Liver (tissue), 9 donors: ENCODE results near the gene MAGI1. TPM values are rescaled to one million over a fixed set of nuclear protein-coding genes. Genes with fewer than 3 reads are reported as not detected.

Source experiments
- DNase-seq: peaks from one replicate; pipeline ENCODE4 v3.0.0-alpha.2; 2017; ENCODE audit warnings: low spot score
- H3K27ac ChIP-seq, 2 donors: one replicate each; pipeline ENCODE4 v1.7.0; 2013; ENCODE audit warnings: inconsistent platforms in 2 of 2, low read length in 2 of 2, control low read depth in 1 of 2, low read depth in 1 of 2, mild to moderate bottlenecking in 1 of 2
- H3K27me3 ChIP-seq, 4 donors: one replicate each; pipeline versions ENCODE4 v1.6.1 to v1.7.0; 2013; ENCODE audit warnings: low read length in 3 of 4, inconsistent platforms in 1 of 4, mild to moderate bottlenecking in 1 of 4, moderate library complexity in 1 of 4; ENCODE audit not compliant: control insufficient read depth in 4 of 4, insufficient read depth in 4 of 4
- H3K36me3 ChIP-seq, 4 donors: one replicate each; pipeline versions ENCODE4 v1.6.1 to v1.7.0; 2013; ENCODE audit warnings: low read length in 3 of 4, mild to moderate bottlenecking in 3 of 4, low read depth in 1 of 4, moderate library complexity in 1 of 4; ENCODE audit not compliant: control insufficient read depth in 4 of 4, insufficient read depth in 3 of 4
- H3K4me1 ChIP-seq, 4 donors: one replicate each; pipeline versions ENCODE4 v1.6.1 to v1.7.0; 2013; ENCODE audit warnings: low read length in 3 of 4, mild to moderate bottlenecking in 3 of 4, moderate library complexity in 1 of 4; ENCODE audit not compliant: control insufficient read depth in 4 of 4, insufficient read depth in 4 of 4
- H3K4me3 ChIP-seq, 3 donors: one replicate each; pipeline versions ENCODE4 v1.6.1 to v1.7.0; 2013; ENCODE audit warnings: low read length in 3 of 3, control low read depth in 1 of 3, low read depth in 1 of 3, mild to moderate bottlenecking in 1 of 3
- H3K9ac ChIP-seq, 2 donors: one replicate each; pipeline ENCODE4 v1.7.0; 2013; ENCODE audit warnings: low read length in 2 of 2, mild to moderate bottlenecking in 2 of 2, moderate library complexity in 2 of 2, control low read depth in 1 of 2, low read depth in 1 of 2
- H3K9me3 ChIP-seq, 4 donors: one replicate each; pipeline versions ENCODE4 v1.6.1 to v1.7.0; 2013; ENCODE audit warnings: low read length in 3 of 4; ENCODE audit not compliant: control insufficient read depth in 4 of 4
- EGR1 ChIP-seq, 2 donors: IDR thresholded peaks; 2 replicates each; pipeline ENCODE4 v1.6.1; 2016 to 2018; ENCODE audit warnings: antibody characterized with exemption in 2 of 2, low read depth in 2 of 2
- FOXA1 ChIP-seq: IDR thresholded peaks from 2 replicates; pipeline ENCODE4 v1.6.1; 2016; ENCODE audit warnings: antibody characterized with exemption
- FOXA2 ChIP-seq: IDR thresholded peaks from 2 replicates; pipeline ENCODE4 v1.6.1; 2016; ENCODE audit warnings: antibody characterized with exemption
- GABPA ChIP-seq, 2 donors: IDR thresholded peaks in 1 of 2; conservative IDR thresholded peaks in 1 of 2; 2 replicates each; pipeline ENCODE4 v1.6.1; 2016; ENCODE audit warnings: antibody characterized with exemption in 2 of 2, mild to moderate bottlenecking in 1 of 2, moderate library complexity in 1 of 2
- HNF4A ChIP-seq, 2 donors: conservative IDR thresholded peaks; 2 replicates each; pipeline ENCODE4 v1.6.1; 2016; ENCODE audit warnings: antibody characterized with exemption in 2 of 2, mild to moderate bottlenecking in 2 of 2
- HNF4G ChIP-seq: IDR thresholded peaks from 2 replicates; pipeline ENCODE4 v1.6.1; 2016; ENCODE audit warnings: antibody characterized with exemption
- JUND ChIP-seq, 2 donors: IDR thresholded peaks; 2 replicates each; pipeline ENCODE4 v1.6.1; 2016; ENCODE audit warnings: antibody characterized with exemption in 2 of 2
- NR2F2 ChIP-seq: IDR thresholded peaks from 2 replicates; pipeline ENCODE4 v1.6.1; 2016; ENCODE audit warnings: antibody characterized with exemption
- RAD21 ChIP-seq, 2 donors: IDR thresholded peaks; 2 replicates each; pipeline ENCODE4 v1.6.1; 2016; ENCODE audit warnings: antibody characterized with exemption in 2 of 2, mild to moderate bottlenecking in 2 of 2
- RXRA ChIP-seq, 2 donors: IDR thresholded peaks; 2 replicates each; pipeline ENCODE4 v1.6.1; 2017 to 2018; ENCODE audit warnings: antibody characterized with exemption in 2 of 2, mild to moderate bottlenecking in 1 of 2
- SP1 ChIP-seq: IDR thresholded peaks from 2 replicates; pipeline ENCODE4 v1.6.1; 2018; ENCODE audit warnings: antibody characterized with exemption, mild to moderate bottlenecking
- TAF1 ChIP-seq: conservative IDR thresholded peaks from 2 replicates; pipeline ENCODE4 v1.6.1; 2016; ENCODE audit warnings: antibody characterized with exemption, mild to moderate bottlenecking
- YY1 ChIP-seq: IDR thresholded peaks from 2 replicates; pipeline ENCODE4 v1.6.1; 2016; ENCODE audit warnings: antibody characterized with exemption, mild to moderate bottlenecking
- WGBS: extraction: QIAGEN DNeasy Blood & Tissue Kit; methylation state at CpG from one replicate; pipeline ENCODE4 v1.1.7; 2013; 5-methylcytosine and 5-hydroxymethylcytosine counted together
- polyA plus RNA-seq, 2 donors: library from polyadenylated mRNA; stranded (reverse) in 1 of 2; unstranded in 1 of 2; fragments of 200-250 nt in 1 of 2; fragments of >200 nt in 1 of 2; fragmentation: Nextera tagmentation in 1 of 2; extraction: Ambion mirVana in 1 of 2; gene quantifications; one replicate each; pipeline versions ENCODE4 v1.2.1 to v1.2.3, GENCODE V29; 2013 to 2015
- total RNA-seq, 2 donors: library from RNA; depleted of rRNA; stranded (reverse); fragments of >200 nt; gene quantifications; one replicate each; pipeline ENCODE4 v1.2.3, GENCODE V29; 2014
- TF ChIP-seq, protein P1 (sequence below): IDR thresholded peaks from 2 replicates; pipeline ENCODE4 v1.6.1; 2016; ENCODE audit warnings: antibody characterized with exemption
- TF ChIP-seq, protein P2 (sequence below): fragments of 150-350 bp; IDR thresholded peaks from 2 replicates; pipeline ENCODE4 v1.5.1; 2017; ENCODE audit warnings: improper control_type of control experiment, low read depth, low read length; ENCODE audit not compliant: missing input control
- TF ChIP-seq, protein P3 (sequence below): IDR thresholded peaks from 2 replicates; pipeline ENCODE4 v1.6.1; 2016; ENCODE audit warnings: antibody characterized with exemption
- TF ChIP-seq, protein P4 (sequence below): IDR thresholded peaks from 2 replicates; pipeline ENCODE4 v1.6.1; 2016; ENCODE audit warnings: antibody characterized with exemption
- TF ChIP-seq, protein P5 (sequence below): IDR thresholded peaks from 2 replicates; pipeline ENCODE4 v1.6.1; 2016; ENCODE audit warnings: antibody characterized with exemption, mild to moderate bottlenecking
- donor health status: healthy.
- donor health status: healthy.
- donor health status: healthy.
- donor health status: healthy.
- donor health status: healthy.

The MAGI1 gene
- total and polyA plus RNA-seq, 4 donors, result 9.6 to 68.8 (median 14.0) TPM

DNA sequence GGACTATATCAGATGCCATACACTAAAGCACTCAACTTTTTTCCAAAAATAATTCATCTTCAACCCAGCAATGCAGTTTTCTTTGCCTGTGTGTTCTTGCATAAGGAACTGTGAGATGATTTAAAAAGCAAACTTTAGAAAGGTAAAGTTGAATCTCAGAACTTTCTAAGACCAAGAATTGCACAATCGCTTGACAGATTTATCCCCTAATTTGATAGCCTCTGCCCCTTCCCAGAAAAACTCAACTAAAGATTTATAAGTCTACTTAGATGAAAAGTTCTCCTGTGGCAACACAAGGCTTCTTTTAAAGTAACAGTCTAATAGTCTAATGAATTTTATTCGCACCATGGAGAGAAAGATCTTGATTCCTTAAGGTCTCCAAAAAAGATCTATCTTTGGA is 259.3 kb downstream of the MAGI1 start:
- 98% methylated on average over 2 of the region's 2 CpGs for WGBS
- no peak for DNase-seq
- Histone ChIP-seq H3K27me3 (no peaks in the 10 kb centered on the region), H3K9me3 (no peaks in the 10 kb centered on the region), H3K36me3 (no peaks in the 10 kb centered on the region), H3K4me3 (no peak overlapping the region), H3K27ac (no peak overlapping the region), H3K4me1 (no peaks in the 10 kb centered on the region), H3K9ac (no peak overlapping the region)
- no peak for TF ChIP-seq RAD21 (IDR thresholded peaks at IDR 0.05)
- TF ChIP-seq HNF4A (conservative IDR thresholded peaks at IDR 0.05), result no peak
- TF ChIP-seq FOXA1, result no peak
- no peak for TF ChIP-seq FOXA2
- TF ChIP-seq GABPA (IDR thresholded peaks at IDR 0.05 in 1 of 2, conservative IDR thresholded peaks at IDR 0.05 in 1 of 2), result no peak
- TF ChIP-seq RXRA (IDR thresholded peaks at IDR 0.05), result no peak
- TF ChIP-seq HNF4G, result no peak
- TF ChIP-seq, protein P1, sequence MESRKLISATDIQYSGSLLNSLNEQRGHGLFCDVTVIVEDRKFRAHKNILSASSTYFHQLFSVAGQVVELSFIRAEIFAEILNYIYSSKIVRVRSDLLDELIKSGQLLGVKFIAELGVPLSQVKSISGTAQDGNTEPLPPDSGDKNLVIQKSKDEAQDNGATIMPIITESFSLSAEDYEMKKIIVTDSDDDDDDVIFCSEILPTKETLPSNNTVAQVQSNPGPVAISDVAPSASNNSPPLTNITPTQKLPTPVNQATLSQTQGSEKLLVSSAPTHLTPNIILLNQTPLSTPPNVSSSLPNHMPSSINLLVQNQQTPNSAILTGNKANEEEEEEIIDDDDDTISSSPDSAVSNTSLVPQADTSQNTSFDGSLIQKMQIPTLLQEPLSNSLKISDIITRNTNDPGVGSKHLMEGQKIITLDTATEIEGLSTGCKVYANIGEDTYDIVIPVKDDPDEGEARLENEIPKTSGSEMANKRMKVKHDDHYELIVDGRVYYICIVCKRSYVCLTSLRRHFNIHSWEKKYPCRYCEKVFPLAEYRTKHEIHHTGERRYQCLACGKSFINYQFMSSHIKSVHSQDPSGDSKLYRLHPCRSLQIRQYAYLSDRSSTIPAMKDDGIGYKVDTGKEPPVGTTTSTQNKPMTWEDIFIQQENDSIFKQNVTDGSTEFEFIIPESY, result no peak
- TF ChIP-seq TAF1, result no peak
- TF ChIP-seq, protein P2, sequence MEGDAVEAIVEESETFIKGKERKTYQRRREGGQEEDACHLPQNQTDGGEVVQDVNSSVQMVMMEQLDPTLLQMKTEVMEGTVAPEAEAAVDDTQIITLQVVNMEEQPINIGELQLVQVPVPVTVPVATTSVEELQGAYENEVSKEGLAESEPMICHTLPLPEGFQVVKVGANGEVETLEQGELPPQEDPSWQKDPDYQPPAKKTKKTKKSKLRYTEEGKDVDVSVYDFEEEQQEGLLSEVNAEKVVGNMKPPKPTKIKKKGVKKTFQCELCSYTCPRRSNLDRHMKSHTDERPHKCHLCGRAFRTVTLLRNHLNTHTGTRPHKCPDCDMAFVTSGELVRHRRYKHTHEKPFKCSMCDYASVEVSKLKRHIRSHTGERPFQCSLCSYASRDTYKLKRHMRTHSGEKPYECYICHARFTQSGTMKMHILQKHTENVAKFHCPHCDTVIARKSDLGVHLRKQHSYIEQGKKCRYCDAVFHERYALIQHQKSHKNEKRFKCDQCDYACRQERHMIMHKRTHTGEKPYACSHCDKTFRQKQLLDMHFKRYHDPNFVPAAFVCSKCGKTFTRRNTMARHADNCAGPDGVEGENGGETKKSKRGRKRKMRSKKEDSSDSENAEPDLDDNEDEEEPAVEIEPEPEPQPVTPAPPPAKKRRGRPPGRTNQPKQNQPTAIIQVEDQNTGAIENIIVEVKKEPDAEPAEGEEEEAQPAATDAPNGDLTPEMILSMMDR, result no peak
- no peak for TF ChIP-seq YY1
- TF ChIP-seq, protein P3, sequence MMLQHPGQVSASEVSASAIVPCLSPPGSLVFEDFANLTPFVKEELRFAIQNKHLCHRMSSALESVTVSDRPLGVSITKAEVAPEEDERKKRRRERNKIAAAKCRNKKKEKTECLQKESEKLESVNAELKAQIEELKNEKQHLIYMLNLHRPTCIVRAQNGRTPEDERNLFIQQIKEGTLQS, result no peak
- TF ChIP-seq, protein P4, sequence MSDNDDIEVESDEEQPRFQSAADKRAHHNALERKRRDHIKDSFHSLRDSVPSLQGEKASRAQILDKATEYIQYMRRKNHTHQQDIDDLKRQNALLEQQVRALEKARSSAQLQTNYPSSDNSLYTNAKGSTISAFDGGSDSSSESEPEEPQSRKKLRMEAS, result no peak
- TF ChIP-seq, protein P5, sequence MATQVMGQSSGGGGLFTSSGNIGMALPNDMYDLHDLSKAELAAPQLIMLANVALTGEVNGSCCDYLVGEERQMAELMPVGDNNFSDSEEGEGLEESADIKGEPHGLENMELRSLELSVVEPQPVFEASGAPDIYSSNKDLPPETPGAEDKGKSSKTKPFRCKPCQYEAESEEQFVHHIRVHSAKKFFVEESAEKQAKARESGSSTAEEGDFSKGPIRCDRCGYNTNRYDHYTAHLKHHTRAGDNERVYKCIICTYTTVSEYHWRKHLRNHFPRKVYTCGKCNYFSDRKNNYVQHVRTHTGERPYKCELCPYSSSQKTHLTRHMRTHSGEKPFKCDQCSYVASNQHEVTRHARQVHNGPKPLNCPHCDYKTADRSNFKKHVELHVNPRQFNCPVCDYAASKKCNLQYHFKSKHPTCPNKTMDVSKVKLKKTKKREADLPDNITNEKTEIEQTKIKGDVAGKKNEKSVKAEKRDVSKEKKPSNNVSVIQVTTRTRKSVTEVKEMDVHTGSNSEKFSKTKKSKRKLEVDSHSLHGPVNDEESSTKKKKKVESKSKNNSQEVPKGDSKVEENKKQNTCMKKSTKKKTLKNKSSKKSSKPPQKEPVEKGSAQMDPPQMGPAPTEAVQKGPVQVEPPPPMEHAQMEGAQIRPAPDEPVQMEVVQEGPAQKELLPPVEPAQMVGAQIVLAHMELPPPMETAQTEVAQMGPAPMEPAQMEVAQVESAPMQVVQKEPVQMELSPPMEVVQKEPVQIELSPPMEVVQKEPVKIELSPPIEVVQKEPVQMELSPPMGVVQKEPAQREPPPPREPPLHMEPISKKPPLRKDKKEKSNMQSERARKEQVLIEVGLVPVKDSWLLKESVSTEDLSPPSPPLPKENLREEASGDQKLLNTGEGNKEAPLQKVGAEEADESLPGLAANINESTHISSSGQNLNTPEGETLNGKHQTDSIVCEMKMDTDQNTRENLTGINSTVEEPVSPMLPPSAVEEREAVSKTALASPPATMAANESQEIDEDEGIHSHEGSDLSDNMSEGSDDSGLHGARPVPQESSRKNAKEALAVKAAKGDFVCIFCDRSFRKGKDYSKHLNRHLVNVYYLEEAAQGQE, result no peak
- TF ChIP-seq JUND (IDR thresholded peaks at IDR 0.05), result no peak
- no peak for TF ChIP-seq EGR1 (IDR thresholded peaks at IDR 0.05; ENCODE audit: low read depth in 2 of 2)

DNA sequence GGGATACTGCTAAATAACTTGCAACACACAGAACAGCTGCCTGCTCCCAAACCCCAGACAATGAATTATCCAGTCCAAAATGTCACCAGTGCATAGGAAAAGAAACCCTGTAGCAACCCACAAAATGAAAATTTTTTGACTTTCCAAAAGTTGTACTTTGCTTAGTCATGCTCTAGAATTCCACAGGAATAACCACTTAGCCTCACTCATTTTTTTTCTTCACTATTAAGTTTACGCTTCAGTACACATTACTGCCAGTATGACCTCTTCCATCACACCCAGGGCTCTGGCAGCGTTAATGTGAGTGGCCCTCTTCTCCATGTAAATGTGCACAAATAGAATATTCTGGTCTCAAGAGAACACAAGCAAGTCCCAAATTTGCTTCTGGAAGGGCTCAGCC is 259.8 kb downstream of the MAGI1 start:
- Histone ChIP-seq H3K27ac (no peak overlapping the region), H3K36me3 (no peaks in the 10 kb centered on the region), H3K4me1 (no peaks in the 10 kb centered on the region), H3K4me3 (no peak overlapping the region), H3K9me3 (no peaks in the 10 kb centered on the region), H3K9ac (no peak overlapping the region), H3K27me3 (no peaks in the 10 kb centered on the region)
- TF ChIP-seq FOXA2, result no peak
- no peak for TF ChIP-seq FOXA1
- TF ChIP-seq SP1, result no peak
- TF ChIP-seq JUND (IDR thresholded peaks at IDR 0.05), result no peak
- no peak for TF ChIP-seq HNF4G
- TF ChIP-seq, protein P1, result no peak
- TF ChIP-seq TAF1, result no peak
- TF ChIP-seq NR2F2, result no peak
- TF ChIP-seq, protein P3, result no peak
- TF ChIP-seq GABPA (IDR thresholded peaks at IDR 0.05 in 1 of 2, conservative IDR thresholded peaks at IDR 0.05 in 1 of 2), result no peak
- TF ChIP-seq RXRA (IDR thresholded peaks at IDR 0.05), result no peak
- TF ChIP-seq YY1, result no peak
- TF ChIP-seq, protein P2, result no peak
- TF ChIP-seq RAD21 (IDR thresholded peaks at IDR 0.05), result no peak
- no peak for TF ChIP-seq HNF4A (conservative IDR thresholded peaks at IDR 0.05)
- 92% methylated on average over 2 of the region's 2 CpGs for WGBS
- no peak for DNase-seq
